ENCODE measurements around the gene RAPGEF6. TPM values are rescaled to one million over a fixed set of nuclear protein-coding genes. Genes with fewer than 3 reads are reported as not detected.

The RAPGEF6 gene
- total RNA-seq, 4 donors from 2014 or later = 7.2 to 11.7 (median 8.5) TPM

GRCh38 chr5:131539251-131539650, 95.8 kb downstream of the RAPGEF6 start:
- no peak overlapping the region for H3K4me3 ChIP-seq
- intact Hi-C loops (cut with DNase I; ENCODE audit: low total_unique reads) (no loop called here), in situ Hi-C loops (cut with MboI; ENCODE audit: low sequenced_read_pairs in 4 of 4) (no loop called here)
- TF ChIP-seq CTCF (IDR thresholded peaks at IDR 0.05 in 4 of 5, conservative IDR thresholded peaks at IDR 0.05 in 1 of 5) (no peak), POLR2A (IDR thresholded peaks at IDR 0.05) (no peak)
- H3K27me3 ChIP-seq = no peaks in the 10 kb centered on the region
- H3K9me3 ChIP-seq = no peaks in the 10 kb centered on the region
- ATAC-seq (no peak), DNase-seq (no peak)
- no peak overlapping the region for H3K27ac ChIP-seq
- no peaks in the 10 kb centered on the region for H3K36me3 ChIP-seq
- peaks cover 6 to 11% of the 10 kb centered on the region in 2 donors for H3K4me1 ChIP-seq

GRCh38 chr5:131538177-131538593, 96.8 kb downstream of the RAPGEF6 start:
- no peak for ATAC-seq
- Histone ChIP-seq H3K27me3 (no peaks in the 10 kb centered on the region), H3K27ac (no peak overlapping the region), H3K36me3 (no peaks in the 10 kb centered on the region), H3K4me3 (no peak overlapping the region), H3K4me1 (peaks cover 6 to 18% of the 10 kb centered on the region in 2 donors), H3K9me3 (no peaks in the 10 kb centered on the region)
- DNase-seq = no peak
- intact Hi-C loops (cut with DNase I; ENCODE audit: low total_unique reads) = no loop called here
- in situ Hi-C loops (cut with MboI; ENCODE audit: low sequenced_read_pairs in 4 of 4) = no loop called here
- no peak for TF ChIP-seq POLR2A (IDR thresholded peaks at IDR 0.05)
- no peak for TF ChIP-seq CTCF (IDR thresholded peaks at IDR 0.05 in 4 of 5, conservative IDR thresholded peaks at IDR 0.05 in 1 of 5)

DNA sequence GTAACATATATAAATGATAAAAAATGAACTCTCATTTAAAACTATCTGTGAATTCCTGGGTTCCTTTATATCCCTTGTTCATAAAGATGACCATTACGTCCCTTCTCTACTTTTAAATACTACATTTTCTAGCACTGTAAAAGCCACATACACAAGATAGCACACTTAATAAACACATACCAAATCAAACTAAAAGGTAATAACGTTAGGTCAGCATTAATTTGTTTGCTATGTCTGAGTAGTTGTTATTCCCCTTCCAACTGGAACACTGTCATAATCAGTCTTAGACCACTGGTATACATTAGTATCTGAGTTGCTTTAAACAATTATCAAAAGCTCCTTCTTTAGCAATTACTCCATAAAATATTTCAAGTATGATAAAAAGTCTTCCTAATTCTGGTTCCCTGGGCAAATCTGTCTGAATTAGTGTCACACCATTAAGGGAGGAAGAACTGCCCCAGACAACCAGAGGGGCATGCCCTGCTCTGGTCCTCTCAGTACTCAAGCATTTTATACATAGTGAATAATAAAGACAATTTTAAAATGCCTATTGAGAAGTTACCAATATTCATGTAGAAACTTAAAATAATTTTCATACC, 98.1 kb downstream of the RAPGEF6 start:
- TF ChIP-seq POLR2A (IDR thresholded peaks at IDR 0.05) (no peak), CTCF (IDR thresholded peaks at IDR 0.05 in 4 of 5, conservative IDR thresholded peaks at IDR 0.05 in 1 of 5) (no peak)
- DNase-seq (no peak), ATAC-seq (no peak)
- in situ Hi-C loops (cut with MboI; ENCODE audit: low sequenced_read_pairs in 4 of 4) (no loop called here), intact Hi-C loops (cut with DNase I; ENCODE audit: low total_unique reads) (no loop called here)
- Histone ChIP-seq H3K27ac (no peak overlapping the region), H3K4me1 (peaks cover 11 to 23% of the 10 kb centered on the region in 2 donors), H3K9me3 (no peaks in the 10 kb centered on the region), H3K36me3 (no peaks in the 10 kb centered on the region), H3K4me3 (no peak overlapping the region), H3K27me3 (no peaks in the 10 kb centered on the region)

GRCh38 chr5:131536211-131536826, 98.7 kb downstream of the RAPGEF6 start:
- in situ Hi-C loops (cut with MboI; ENCODE audit: low sequenced_read_pairs in 4 of 4) (no loop called here), intact Hi-C loops (cut with DNase I; ENCODE audit: low total_unique reads) (no loop called here)
- no peak overlapping the region for H3K27ac ChIP-seq
- ATAC-seq (peak in 1 of 2 donors; percentile 36), DNase-seq (no peak)
- no peak overlapping the region for H3K4me3 ChIP-seq
- H3K27me3 ChIP-seq = no peaks in the 10 kb centered on the region
- peaks cover 15 to 28% of the 10 kb centered on the region in 2 donors for H3K4me1 ChIP-seq
- no peaks in the 10 kb centered on the region for H3K9me3 ChIP-seq
- TF ChIP-seq POLR2A (IDR thresholded peaks at IDR 0.05) = no peak
- no peak for TF ChIP-seq CTCF (IDR thresholded peaks at IDR 0.05 in 4 of 5, conservative IDR thresholded peaks at IDR 0.05 in 1 of 5)
- no peaks in the 10 kb centered on the region for H3K36me3 ChIP-seq
